GM12872 (cell line): ENCODE measurements around the gene CRHBP.

Experiments used
- TF ChIP-seq, protein P1 (sequence below): IDR thresholded peaks from 3 replicates; pipeline ENCODE4 v1.5.1; 2011; ENCODE audit warnings: low read depth, mild to moderate bottlenecking, low read length, moderate library complexity; ENCODE audit not compliant: insufficient read depth

The CRHBP gene

DNA sequence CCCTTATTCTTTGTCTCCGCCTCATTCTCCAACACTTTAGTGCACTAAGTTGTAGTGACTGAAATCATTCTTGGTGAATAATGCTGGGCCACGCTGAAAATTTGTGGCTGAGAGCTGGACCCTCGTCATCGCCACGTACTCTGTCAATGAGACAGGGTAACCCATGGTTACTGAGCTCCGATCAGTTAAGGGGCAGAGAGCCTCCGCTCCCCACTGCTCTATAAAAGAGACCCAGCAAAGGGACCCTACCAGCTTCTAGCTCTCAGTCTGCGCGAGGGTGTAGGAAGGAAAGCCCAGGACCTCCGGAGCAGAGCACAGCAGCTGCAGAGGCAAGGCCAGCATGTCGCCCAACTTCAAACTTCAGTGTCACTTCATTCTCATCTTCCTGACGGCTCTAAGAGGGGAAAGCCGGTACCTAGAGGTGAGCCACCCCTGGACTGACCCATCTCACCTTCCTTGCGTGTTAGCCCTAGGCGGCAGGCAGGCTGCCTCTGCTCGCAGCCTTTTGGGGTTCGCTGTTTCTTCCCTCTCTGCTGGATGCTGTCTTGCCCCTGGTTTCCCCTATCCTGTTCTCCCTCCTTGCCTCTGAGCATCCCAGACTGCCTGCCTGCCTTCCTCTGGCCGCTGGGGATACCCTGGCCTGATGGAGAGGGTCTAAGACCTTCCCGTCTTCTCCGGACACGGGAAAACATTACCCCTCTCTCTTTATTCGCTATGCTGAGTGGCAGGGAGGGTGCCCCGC lies at the start of gene CRHBP:
Gene CRHBP, plus strand, starts transcription at position 251 of the 742 bp plus-strand sequence. Its CDS starts 90 bp downstream, at position 341.
- TF ChIP-seq, protein P1, sequence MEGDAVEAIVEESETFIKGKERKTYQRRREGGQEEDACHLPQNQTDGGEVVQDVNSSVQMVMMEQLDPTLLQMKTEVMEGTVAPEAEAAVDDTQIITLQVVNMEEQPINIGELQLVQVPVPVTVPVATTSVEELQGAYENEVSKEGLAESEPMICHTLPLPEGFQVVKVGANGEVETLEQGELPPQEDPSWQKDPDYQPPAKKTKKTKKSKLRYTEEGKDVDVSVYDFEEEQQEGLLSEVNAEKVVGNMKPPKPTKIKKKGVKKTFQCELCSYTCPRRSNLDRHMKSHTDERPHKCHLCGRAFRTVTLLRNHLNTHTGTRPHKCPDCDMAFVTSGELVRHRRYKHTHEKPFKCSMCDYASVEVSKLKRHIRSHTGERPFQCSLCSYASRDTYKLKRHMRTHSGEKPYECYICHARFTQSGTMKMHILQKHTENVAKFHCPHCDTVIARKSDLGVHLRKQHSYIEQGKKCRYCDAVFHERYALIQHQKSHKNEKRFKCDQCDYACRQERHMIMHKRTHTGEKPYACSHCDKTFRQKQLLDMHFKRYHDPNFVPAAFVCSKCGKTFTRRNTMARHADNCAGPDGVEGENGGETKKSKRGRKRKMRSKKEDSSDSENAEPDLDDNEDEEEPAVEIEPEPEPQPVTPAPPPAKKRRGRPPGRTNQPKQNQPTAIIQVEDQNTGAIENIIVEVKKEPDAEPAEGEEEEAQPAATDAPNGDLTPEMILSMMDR: no peak

- TF ChIP-seq, protein P1: no peak
Measured at GRCh38 chr5:76908166-76908565, 44.7 kb upstream of the CRHBP start.

DNA sequence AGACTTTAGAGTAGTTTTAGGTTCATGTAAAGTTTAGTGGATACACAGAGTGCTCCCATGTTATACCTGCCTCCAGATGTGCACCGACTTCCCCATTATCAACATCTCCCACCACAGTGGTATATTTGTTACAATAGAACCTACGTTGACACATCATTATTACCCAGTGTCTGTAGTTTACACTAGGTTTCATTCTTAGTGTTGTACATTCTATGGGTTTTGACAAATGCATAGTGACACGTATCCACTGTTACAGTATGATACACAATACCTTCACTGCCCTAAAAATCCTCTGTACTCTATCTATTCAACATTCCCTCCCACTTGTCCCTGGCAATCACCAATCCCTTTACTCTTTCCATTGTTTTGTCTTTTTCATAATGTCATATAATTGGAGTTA lies 34.3 kb upstream of the CRHBP start:
- TF ChIP-seq, protein P1: no peak

DNA sequence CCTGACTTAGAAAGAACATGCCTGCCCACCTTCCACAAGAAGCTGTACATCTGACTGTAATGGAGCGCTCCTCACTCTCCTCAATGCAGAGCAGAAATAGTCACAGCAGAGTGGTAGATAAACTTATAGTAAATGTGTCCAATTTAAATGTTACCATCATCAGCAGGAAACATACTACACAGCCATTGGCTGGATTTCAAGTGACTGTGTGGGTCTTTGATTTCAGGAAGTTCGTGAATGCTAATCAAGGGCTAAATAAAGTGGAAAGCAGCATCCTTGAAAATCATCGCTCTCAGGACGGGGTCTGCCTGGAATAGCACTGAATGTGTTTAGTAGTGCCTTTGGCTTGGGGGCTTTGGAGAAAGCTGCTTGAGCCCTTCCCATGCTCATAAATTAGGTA lies 32.4 kb upstream of the CRHBP start:
- TF ChIP-seq, protein P1: no peak

DNA sequence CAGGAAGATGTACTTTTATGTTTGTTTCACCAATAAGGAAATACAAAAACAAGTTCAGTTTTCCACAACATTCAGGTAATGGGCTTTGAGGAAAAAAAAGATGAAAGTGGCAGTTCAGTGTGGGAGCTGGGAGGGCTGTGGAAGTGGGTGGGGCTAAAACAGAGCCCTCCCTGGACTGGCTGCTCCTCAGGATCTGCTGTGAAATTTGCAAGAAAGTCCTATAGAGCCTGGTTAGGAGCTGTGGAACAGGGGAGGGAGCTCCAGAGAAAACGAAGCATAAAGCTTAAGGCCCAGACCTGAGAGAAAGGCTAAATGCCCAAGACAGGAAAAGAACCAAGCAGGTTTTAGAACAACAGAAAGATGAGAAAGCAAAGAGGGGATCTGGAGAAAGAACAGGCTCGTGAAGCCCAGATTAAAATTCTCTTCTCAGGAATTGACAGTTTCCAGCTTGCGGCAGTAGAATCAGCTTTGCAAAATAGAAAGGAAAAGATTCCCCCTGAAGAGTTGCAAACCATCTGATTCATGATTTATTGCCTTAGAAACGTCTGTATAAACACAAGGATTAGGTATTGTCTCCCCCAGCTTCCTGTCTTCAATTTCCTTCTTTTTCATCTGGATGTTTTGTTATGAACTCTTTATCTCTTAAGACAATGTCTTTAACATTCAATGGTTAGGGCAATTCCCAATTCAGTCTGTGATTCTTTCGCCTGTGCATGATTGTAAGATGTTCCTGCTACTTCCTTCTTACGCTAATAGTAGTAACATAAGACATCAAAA lies 26.3 kb upstream of the CRHBP start:
- TF ChIP-seq, protein P1: no peak

GRCh38 chr5:76927961-76928360 lies 24.9 kb upstream of the CRHBP start:
- TF ChIP-seq, protein P1: no peak

DNA sequence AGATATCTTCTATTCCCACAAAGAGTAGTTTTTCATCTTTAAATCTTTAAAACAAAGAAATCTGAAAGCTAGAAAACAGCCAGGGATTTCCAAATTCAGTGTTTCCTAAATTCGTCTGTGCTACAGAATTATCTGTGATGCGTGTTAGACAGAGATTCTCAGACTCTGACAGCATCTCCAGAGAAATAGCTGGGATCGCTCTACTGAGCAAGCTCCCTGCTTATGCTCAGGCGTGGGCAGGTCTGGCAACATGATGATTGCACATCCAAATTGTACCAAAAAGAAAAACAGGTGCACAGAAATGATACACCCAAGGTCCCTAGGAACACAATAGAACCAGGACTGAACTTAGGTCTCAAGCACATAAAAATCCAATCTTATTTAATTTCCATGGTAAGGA lies 22.8 kb upstream of the CRHBP start:
- TF ChIP-seq, protein P1: no peak
